Measurements from ENCODE around the gene PRKN. TPM values are rescaled to one million over a fixed set of nuclear protein-coding genes. Genes with fewer than 3 reads are reported as not detected.

PRKN gene
- total RNA-seq, 2 experiments from 2014 or later = 0.82 to 1.00 TPM

DNA sequence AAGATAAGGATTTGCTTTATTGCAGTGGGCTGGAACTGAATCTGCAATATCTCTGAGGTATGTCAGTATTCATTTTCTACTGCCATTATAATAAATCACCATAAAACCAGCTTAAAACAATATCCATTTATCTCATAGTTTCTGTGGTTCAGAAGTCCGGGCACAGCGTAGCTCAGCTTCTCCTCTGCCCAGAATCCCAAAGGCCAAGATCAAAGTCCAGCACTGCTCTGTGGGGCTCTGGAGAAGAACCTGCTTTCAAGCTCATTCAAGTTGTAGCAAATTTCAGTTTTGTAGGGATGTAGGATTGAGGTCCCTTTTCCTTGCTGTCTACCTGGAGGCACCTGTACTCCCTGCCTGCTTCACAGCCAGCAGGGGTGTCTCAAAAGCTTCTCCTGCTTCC is 1113.9 kb downstream of the PRKN start:
- H3K27me3 Mint-ChIP-seq = no peaks in the 10 kb centered on the region
- ChIA-PET POLR2A (no interaction called here), CTCF (no interaction called here)
- no peak overlapping the region for H3K27ac Mint-ChIP-seq
- H3K36me3 Mint-ChIP-seq = no peaks in the 10 kb centered on the region
- H3K9me3 Mint-ChIP-seq = peaks cover 6% of the 10 kb centered on the region
- intact Hi-C loops (cut with micrococcal nuclease) = no loop called here
- no peaks in the 10 kb centered on the region for H3K4me1 Mint-ChIP-seq (ENCODE audit: low read depth)
- no peak overlapping the region for H3K4me3 Mint-ChIP-seq
- DNase-seq = no peak

DNA sequence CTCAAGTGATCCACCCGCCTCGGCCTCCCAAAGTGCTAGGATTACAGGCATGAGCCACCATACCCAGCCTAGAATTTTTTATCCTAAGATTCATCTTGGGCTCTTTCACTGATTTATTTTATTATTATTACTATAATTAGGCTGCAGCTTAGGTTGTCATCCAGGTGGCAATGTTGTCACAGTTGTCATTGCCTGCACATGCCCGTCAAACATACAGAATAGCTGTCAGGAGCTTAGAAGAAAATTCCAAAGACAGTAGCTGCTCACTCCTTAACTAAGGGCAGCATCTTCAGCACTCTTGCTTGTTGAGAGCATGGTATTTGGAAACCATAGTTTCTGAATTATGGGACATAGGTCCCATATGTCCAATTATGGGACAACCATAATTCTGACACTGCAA is 1118.8 kb downstream of the PRKN start:
- H3K36me3 Mint-ChIP-seq = no peaks in the 10 kb centered on the region
- CTCF ChIA-PET = no interaction called here

DNA sequence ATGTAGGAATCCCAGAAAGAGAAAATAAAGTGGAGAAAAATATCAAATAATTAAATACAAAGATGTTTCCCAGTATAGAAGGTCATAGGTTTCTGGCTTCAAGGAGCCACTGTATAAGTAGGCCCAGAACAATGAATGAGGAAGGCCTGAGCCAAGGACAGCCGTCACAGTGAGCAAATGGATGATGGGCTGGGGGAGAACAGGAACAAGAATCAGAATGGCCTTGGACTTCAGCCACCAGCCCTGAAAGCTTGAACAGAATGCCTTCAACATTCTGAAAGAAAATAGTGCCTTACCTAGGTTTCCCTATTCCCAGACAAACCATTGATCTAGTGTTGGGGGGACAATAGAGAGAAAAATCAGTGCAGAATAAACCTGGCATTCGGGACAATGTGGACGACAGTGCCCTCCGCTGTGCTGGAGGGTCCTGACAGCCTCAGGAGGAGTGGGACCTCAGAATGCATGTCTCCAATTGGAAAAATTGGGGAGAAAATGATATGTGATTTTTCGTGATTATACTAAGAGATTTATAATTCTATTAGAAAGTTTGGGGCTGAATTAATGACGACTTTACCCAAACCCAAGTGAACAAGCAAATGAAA is 1119.8 kb downstream of the PRKN start:
- POLR2A ChIA-PET = no interaction called here
- H3K27ac Mint-ChIP-seq = no peak overlapping the region
- no peak for DNase-seq
- no peak overlapping the region for H3K4me3 Mint-ChIP-seq
- no peaks in the 10 kb centered on the region for H3K36me3 Mint-ChIP-seq
- CTCF ChIA-PET = interaction anchor here (0.6 kb wide), 1 partner anchor 842 kb away, joined by 3 read pairs; no protein-coding TSS in a partner anchor
- intact Hi-C loops (cut with micrococcal nuclease) = no loop called here
- H3K4me1 Mint-ChIP-seq (ENCODE audit: low read depth) = no peaks in the 10 kb centered on the region
- H3K27me3 Mint-ChIP-seq = no peaks in the 10 kb centered on the region
- peaks cover 4% of the 10 kb centered on the region for H3K9me3 Mint-ChIP-seq

More for the DNA sequence above, 1118.8 kb downstream of the PRKN start:
- H3K9me3 Mint-ChIP-seq = peaks cover 6% of the 10 kb centered on the region
- DNase-seq = no peak
- no peak overlapping the region for H3K4me3 Mint-ChIP-seq
- H3K27ac Mint-ChIP-seq = no peak overlapping the region
- no peaks in the 10 kb centered on the region for H3K4me1 Mint-ChIP-seq (ENCODE audit: low read depth)
- POLR2A ChIA-PET = no interaction called here
- intact Hi-C loops (cut with micrococcal nuclease) = no loop called here
- no peaks in the 10 kb centered on the region for H3K27me3 Mint-ChIP-seq

DNA sequence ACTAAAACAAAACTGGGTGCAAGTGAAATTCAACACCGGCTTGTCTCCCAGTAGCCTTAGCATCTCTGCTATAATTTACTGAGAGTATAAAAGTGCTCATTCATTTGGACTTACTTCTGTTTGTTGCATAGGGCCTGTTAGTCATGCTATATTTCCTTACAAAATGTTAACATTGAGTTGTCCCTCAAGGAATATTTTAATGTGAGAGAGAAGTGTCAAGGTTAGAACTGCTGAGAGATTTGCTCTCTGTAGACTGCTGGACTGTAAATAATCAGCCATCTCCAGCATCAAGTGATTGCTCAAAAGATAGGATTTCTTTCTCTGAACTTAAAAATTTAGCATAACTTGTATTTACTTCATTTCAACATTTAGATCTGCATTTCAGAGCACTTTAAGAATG is 1125.2 kb downstream of the PRKN start:
- H3K4me1 Mint-ChIP-seq (ENCODE audit: low read depth) = no peaks in the 10 kb centered on the region
- no peak for DNase-seq

DNA sequence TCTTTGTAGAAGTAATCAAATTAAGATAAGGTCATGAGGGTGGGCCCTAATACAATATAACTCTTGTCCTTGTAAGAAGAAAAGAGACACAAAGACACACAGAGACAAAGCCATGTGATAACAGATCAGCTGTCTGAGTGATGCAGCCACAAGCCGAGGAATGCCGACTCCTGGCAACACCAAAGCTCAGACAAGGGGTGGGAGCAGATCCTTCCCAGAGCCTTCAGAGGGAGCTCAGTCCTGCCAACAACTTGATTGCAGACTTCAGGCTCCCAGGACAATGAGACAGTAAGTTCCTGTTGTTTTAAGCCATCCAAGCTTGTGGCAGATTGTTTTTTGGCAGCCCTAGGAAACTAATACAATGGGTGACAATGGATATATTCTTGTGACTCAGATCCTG is 1128.7 kb downstream of the PRKN start:
- no peak overlapping the region for H3K4me3 Mint-ChIP-seq
- intact Hi-C loops (cut with micrococcal nuclease) = no loop called here
- H3K36me3 Mint-ChIP-seq = no peaks in the 10 kb centered on the region
- no peaks in the 10 kb centered on the region for H3K27me3 Mint-ChIP-seq
- no peak for DNase-seq
- H3K4me1 Mint-ChIP-seq (ENCODE audit: low read depth) = no peaks in the 10 kb centered on the region
- no peak overlapping the region for H3K27ac Mint-ChIP-seq
- H3K9me3 Mint-ChIP-seq = peaks cover 4% of the 10 kb centered on the region
- CTCF ChIA-PET = no interaction called here
- POLR2A ChIA-PET = no interaction called here

More for the DNA sequence above, 1125.2 kb downstream of the PRKN start:
- ChIA-PET CTCF (no interaction called here), POLR2A (no interaction called here)
- intact Hi-C loops (cut with micrococcal nuclease) = no loop called here
- Mint-ChIP-seq H3K36me3 (no peaks in the 10 kb centered on the region), H3K27me3 (no peaks in the 10 kb centered on the region), H3K9me3 (peaks cover 4% of the 10 kb centered on the region), H3K27ac (no peak overlapping the region), H3K4me3 (no peak overlapping the region)

DNA sequence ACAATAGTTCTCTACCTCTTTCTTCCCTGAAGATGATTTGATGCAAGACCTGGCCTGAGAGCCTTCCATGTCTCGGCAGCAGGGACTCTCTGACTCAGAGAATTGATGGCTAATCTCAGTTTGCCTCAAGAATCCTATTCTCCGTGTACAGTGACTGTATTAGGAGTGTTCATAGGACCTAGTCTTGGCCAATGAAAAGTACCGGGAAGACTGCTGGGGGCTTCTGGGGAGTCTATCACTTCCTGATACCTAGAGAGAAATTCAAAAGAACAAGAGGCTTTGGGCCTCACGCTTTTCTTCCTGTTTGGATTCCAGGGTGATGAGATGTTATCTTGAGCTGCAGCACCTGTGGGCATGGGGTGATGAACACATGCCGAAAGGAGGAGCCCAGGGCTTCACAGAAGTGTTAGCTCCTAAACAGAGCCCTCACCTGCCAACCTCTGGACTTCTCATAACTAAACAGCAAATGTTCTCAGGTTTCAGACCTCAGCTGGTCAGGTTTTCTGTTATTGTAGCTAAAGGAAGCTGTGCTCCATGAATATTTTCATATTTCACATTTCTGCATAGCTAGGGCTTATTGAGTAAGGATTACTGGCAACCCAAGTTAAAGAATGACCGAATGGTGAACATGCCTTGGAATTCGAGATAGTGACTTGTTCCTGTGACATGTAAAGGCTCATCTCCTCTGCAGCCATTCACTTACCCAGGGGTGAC is 1130.6 kb downstream of the PRKN start:
- no peaks in the 10 kb centered on the region for H3K27me3 Mint-ChIP-seq
- H3K36me3 Mint-ChIP-seq = no peaks in the 10 kb centered on the region
- intact Hi-C loops (cut with micrococcal nuclease) = no loop called here
- H3K9me3 Mint-ChIP-seq = no peaks in the 10 kb centered on the region
- no peak overlapping the region for H3K27ac Mint-ChIP-seq
- H3K4me1 Mint-ChIP-seq (ENCODE audit: low read depth) = no peaks in the 10 kb centered on the region
- ChIA-PET CTCF (no interaction called here), POLR2A (no interaction called here)
- no peak overlapping the region for H3K4me3 Mint-ChIP-seq
- no peak for DNase-seq

DNA sequence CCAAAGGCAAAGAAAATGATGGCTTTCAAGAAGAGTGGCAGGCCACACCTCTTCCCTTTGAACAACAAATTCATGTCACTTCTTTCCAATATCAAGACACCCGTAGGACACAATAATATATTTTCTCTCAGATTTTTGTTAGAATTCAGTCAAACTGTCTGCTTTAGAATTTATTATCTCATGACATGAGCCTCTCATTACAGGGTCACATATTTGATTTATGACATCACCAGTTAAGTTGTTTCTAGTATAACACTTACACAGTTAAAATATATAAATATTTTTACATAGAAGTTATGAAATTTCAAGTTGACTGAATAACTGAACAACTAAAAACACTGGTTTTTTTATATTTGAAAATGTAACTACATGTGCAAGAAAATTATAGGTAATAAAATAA is 1133.2 kb downstream of the PRKN start:
- H3K4me1 Mint-ChIP-seq (ENCODE audit: low read depth) = no peaks in the 10 kb centered on the region
- H3K9me3 Mint-ChIP-seq = no peaks in the 10 kb centered on the region
- no peaks in the 10 kb centered on the region for H3K36me3 Mint-ChIP-seq
- no peak for DNase-seq
- ChIA-PET POLR2A (no interaction called here), CTCF (no interaction called here)
- H3K27ac Mint-ChIP-seq = no peak overlapping the region
- H3K4me3 Mint-ChIP-seq = no peak overlapping the region
- H3K27me3 Mint-ChIP-seq = no peaks in the 10 kb centered on the region
- intact Hi-C loops (cut with micrococcal nuclease) = no loop called here

DNA sequence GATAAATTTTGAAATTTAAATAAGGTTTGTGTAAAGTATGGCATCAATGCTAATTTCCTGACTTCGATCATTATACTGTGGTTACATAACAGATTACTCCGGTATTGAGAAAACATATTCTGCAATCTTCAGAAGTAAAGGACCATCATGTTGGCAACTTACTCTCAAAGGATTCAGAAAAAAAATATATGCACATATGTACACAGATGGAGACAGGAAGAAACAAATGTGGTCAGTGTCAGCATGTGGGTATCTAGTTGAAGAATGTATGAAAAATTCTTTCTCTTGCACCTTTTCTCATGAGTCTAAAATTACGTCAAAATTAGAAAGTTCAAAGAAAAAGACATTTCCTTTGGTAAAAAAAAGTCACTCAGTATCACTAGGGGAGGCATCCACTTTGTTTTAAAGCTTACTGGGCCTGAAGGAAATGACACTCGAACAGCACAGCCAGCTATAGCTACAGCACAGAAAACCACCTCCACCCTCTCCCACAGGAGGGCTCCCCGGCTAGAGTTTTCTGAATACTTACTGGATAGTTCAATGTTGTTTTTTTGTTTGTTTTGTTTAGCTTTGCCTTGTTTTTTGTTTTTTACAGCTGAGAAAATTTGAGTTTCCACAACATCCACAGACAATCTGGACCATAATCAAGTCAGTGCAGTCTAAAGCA is 1136.5 kb downstream of the PRKN start:
- no peaks in the 10 kb centered on the region for H3K9me3 Mint-ChIP-seq
- no peak overlapping the region for H3K4me3 Mint-ChIP-seq
- intact Hi-C loops (cut with micrococcal nuclease) = no loop called here
- ChIA-PET POLR2A (no interaction called here), CTCF (no interaction called here)
- H3K36me3 Mint-ChIP-seq = no peaks in the 10 kb centered on the region
- H3K4me1 Mint-ChIP-seq (ENCODE audit: low read depth) = no peaks in the 10 kb centered on the region
- no peak overlapping the region for H3K27ac Mint-ChIP-seq
- no peak for DNase-seq
- H3K27me3 Mint-ChIP-seq = no peaks in the 10 kb centered on the region

DNA sequence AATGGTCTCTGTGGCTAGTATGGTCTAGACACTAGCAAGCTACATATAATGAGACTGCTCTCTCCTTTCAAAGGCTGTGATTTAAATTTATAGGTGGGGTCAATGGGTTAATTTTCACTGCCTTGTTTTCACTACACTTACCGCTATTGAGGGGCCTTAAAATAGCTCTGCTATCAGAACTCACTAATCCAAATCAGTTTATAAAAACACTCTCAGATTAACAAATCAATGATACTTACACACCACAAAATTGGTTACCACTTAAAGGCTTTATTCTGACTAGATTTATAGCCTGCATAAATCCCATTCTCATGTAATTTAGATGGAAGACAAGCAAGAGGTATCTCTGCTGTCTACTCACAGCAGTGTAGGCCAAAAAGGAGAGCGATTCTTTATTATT is 1140.7 kb downstream of the PRKN start:
- ChIA-PET POLR2A (no interaction called here), CTCF (no interaction called here)
- H3K9me3 Mint-ChIP-seq = no peaks in the 10 kb centered on the region
- no peak overlapping the region for H3K4me3 Mint-ChIP-seq
- no peak for DNase-seq
- intact Hi-C loops (cut with micrococcal nuclease) = no loop called here
- H3K27ac Mint-ChIP-seq = no peak overlapping the region
- no peaks in the 10 kb centered on the region for H3K4me1 Mint-ChIP-seq (ENCODE audit: low read depth)
- H3K36me3 Mint-ChIP-seq = no peaks in the 10 kb centered on the region
- H3K27me3 Mint-ChIP-seq = no peaks in the 10 kb centered on the region

DNA sequence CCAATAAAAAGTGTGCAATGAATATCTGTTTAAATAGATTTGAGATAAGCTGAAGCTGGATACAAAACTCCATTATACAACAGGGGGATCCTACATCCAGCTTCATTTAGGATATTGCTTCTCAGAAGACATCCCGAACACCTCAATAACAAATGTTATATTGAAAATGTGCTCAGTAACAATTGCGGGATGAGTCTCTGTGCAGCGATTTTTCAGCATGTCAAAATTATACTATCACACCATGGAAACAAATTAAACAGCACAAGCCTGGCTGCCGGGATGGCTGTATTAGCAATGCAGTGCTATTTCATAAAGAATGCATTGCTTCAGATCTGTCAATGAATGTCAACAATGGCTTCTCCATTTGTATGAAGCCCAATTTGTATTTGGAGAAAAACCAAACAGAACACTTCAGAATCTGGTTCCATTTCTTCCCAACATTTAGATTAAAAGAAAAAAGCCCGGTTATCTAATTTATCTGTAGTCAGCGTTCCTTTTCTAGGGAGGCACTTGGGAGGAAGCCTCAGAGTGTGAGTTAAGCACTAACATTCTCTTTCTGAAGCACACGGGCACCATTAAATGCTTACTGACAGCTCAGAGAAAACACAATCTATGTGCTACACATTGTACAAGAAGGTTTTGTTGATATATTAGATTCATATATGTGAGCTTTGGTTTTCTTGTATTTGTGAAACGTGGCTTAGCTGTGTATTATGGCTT is 1142.8 kb downstream of the PRKN start:
- no peaks in the 10 kb centered on the region for H3K9me3 Mint-ChIP-seq
- DNase-seq = no peak
- no peaks in the 10 kb centered on the region for H3K27me3 Mint-ChIP-seq
- ChIA-PET CTCF (interaction anchor here (0.6 kb wide), 1 partner anchor 31 kb away, joined by 4 read pairs; no protein-coding TSS in a partner anchor), POLR2A (no interaction called here)
- no peaks in the 10 kb centered on the region for H3K4me1 Mint-ChIP-seq (ENCODE audit: low read depth)
- intact Hi-C loops (cut with micrococcal nuclease) = no loop called here
- no peak overlapping the region for H3K27ac Mint-ChIP-seq
- H3K4me3 Mint-ChIP-seq = no peak overlapping the region
- no peaks in the 10 kb centered on the region for H3K36me3 Mint-ChIP-seq

DNA sequence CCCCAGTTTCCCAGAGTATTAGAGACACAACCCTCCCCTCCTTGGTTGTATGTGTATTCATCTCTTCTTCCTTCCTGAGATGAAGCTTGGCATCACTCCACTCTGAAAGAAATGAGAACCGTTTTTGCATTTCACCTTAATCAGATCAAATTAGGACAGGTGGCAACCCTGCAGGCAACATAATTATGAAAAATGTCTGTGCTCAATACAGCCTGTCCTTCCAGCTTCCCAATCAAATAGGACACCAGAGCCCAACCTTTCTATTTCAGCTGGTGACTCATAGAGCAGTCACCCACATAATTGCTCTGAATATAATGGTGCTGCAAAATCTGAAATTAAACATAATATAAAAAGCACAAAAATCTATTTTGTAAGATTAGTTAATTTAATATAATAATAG is 1143.5 kb downstream of the PRKN start:
- no peaks in the 10 kb centered on the region for H3K9me3 Mint-ChIP-seq
- no peaks in the 10 kb centered on the region for H3K4me1 Mint-ChIP-seq (ENCODE audit: low read depth)
- POLR2A ChIA-PET = no interaction called here
- CTCF ChIA-PET = no interaction called here
- no peak for DNase-seq
- intact Hi-C loops (cut with micrococcal nuclease) = no loop called here
- H3K4me3 Mint-ChIP-seq = no peak overlapping the region
- H3K27ac Mint-ChIP-seq = no peak overlapping the region
- no peaks in the 10 kb centered on the region for H3K27me3 Mint-ChIP-seq
- H3K36me3 Mint-ChIP-seq = no peaks in the 10 kb centered on the region

DNA sequence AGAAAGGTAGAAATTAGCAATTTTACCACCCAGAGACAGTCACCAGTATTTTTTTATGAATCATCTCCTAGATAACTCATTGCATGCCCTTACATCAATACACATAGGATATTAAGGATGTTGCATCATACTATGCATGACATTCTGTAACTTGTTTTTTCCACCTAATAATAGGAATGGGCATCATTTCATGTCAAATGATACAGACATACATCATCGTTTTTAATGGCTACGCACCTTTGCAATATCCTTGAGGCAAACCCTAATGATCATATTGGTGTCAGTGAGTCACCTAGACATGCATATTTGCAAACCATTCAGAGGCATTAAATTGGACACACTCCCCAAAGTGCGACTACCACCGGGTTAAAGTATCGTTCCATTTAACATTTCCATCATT is 1144.0 kb downstream of the PRKN start:
- no peak overlapping the region for H3K27ac Mint-ChIP-seq
- H3K36me3 Mint-ChIP-seq = no peaks in the 10 kb centered on the region
- intact Hi-C loops (cut with micrococcal nuclease) = no loop called here

More for the DNA sequence above, 1144.0 kb downstream of the PRKN start:
- CTCF ChIA-PET = no interaction called here
- Mint-ChIP-seq H3K4me3 (no peak overlapping the region), H3K4me1 (ENCODE audit: low read depth) (no peaks in the 10 kb centered on the region), H3K9me3 (no peaks in the 10 kb centered on the region), H3K27me3 (no peaks in the 10 kb centered on the region)
- DNase-seq = no peak
- POLR2A ChIA-PET = no interaction called here

Data from activated CD4-positive, alpha-beta memory T cell treated with anti-CD3 and anti-CD28 coated beads for 36 hours (primary cell).